A549 treated with Mapracorat at 1 μM for 4 hours (cell line): ENCODE measurements around the gene PACS2. TPM values are rescaled to one million over a fixed set of nuclear protein-coding genes. Genes with fewer than 3 reads are reported as not detected.

Source experiments
- total RNA-seq: library from RNA; stranded (reverse); fragments of 200-300 nt; extraction: Qiagen RNA extraction; gene quantifications from 5 replicates; pipeline ENCODE4 v1.2.3, GENCODE V29; 2022

The PACS2 gene
- total RNA-seq = 18.1 to 28.8 TPM (median 27.3 TPM) in 5 replicates

DNA sequence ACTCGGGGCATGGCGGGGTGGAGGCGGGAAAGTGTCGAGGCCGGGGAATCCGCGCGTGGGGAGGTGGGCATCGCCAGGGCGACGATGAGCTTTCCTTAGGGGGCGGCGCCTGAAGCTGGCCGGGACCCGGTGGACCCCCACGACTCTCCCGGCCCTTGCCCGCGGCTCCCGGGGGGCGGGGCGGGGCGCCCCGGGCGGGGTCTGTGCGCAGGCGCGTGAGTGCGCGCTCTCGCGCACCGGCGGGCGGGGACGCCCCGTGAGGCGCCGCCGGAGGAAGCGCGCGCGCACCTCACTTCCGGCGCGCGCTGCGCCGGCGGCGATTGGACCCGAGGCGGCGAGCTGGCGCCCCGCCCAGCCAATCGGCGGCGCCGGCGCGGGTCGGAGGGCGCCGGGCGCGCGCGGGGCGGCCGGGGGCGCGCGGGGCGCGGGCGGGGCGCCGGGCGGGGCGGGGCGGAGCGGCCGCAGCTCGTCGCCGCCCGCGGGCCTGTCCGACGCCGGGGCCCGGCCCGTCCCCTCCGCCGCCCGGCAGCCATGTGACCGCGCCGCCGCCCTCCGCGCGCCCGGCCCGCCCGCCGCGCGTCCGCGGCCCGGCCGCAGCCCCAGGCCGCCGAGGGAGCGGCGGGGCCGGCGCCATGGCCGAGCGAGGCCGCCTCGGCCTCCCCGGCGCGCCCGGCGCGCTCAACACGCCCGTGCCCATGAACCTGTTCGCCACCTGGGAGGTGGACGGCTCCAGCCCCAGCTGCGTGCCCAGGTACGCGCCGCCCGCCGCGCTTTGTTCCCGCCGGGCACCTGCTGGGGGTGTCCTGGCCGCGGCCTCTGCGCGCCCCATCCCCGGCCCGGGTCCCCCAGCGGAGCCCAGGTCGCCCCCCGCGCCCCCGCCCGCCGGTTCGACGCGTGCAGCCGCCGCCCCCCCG, at the start of gene PACS2:
PACS2 (plus strand) TSS at position 462 of the 914 bp plus-strand sequence; CDS start at position 633, 171 bp downstream.

DNA sequence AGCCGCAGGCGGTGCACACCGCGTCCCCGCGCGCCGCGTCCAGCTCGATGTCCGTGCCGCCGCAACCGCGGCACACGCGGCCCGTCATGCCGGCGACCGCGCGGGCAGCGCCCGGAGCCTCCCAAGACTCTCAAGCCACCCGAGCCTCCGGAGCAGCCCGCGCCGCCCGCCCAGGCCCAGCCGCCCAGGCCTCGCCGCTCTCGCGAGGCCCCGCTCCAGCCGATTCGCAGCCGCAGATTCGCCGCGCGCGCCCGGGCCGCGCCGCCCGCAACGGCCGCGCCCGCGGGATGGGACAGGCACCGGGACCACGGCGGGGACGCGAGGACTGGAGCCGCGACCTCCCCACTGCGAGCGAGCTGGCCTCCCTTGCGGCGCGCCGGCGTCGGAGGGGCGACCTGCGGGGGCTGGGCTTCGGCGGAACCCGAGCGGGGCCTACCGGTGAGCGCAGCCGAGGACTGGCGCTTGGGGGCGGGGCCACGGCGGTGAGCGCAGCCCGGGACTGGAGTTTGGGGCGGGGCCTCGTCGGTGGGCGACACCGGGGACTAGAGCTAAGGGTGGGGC, 13.9 kb upstream of the PACS2 start, which contains the start of gene BRF1:
BRF1 (minus strand) TSS at position 460 of the 561 bp plus-strand sequence; CDS start at position 88, 372 bp downstream.

DNA sequence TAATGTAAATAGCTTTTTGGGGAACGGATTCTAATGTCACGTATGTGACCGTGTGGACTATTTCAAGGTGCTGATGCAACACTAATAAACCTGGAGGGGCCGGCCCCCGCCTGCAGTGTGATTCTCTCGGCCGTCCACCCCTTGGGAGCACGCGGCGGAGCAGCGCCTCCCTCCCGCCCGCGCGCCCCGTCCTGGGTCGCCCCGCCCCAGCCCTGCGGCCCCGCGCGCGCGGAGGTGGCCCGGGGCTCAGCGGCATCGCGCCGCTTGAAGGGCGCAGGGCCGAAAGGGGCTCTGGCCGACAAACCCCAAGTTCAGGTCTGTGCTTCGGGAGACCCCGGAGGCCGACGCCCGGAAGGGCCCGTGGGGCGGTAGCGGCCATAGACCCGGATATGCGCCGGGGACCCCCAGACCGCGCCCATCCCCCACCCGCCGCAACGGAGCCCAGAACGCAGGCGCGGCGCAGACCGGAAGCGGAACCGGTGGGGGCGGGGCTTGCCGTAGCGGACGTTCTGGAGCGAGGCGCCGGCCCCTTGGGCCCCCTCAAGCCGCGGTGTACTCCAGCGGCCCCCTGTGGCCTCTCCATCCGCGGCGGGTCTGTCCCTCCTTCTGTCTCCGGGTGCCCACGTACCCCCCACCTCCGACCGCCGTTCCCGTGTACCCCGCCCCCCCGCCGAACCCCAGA, 83.6 kb downstream of the PACS2 start, which contains the start of gene TEX22:
TEX22 (plus strand) TSS at position 495 of the 682 bp plus-strand sequence. CDS start 803 bp downstream, outside the sequence.

DNA sequence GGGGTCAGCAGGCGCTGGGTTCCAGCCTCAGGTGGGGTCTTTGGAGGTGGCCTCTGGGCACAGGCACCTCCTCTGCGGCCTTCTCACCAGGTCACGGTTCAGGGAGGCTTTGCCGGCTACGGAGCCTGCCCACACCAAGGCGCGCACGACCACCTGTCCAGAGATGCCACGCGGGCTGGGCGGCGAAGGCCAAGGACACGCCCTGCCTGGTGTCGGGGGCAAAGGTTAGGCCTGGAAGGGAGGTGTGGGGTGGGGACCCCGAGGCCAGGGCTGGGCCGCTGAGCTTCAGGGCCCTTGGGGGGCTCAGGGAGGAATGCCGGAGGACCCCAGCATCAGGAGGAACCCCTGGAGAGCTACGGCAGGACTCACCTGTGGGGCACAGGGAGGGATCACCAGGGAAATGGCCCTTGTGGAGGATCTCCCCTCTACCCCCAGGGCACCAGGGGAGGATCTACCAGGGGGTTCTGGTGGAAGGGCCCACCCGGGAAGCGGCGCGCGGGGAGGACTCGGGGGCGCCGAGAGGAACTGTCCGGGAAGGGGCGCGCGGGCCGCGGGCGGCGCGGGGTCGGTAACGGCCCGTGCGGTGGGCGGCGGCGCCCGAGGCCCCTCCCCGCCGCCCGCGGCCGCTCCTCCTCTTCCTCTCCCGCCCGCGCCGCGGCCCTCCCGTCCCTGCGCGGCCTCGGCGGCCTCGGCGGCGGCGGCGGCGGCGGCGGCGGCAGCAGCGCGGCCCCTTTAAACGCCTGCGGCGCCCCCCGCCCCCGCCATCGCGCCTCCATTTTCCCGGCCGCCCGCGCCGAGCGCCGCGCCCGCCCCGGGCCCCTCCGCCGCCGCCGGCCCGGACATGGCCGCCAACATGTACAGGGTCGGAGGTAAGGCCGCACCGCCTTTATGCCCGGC, 104.9 kb downstream of the PACS2 start, which contains the start of gene MTA1:
MTA1 (plus strand) TSS at position 633 of the 897 bp plus-strand sequence; CDS start at position 842, 209 bp downstream.

Other genes starting within 250 kb of the PACS2 start
- gene GPR132, start 249.3 kb upstream of the PACS2 start, total RNA-seq = 0.40 to 0.70 TPM (median 0.56 TPM) in 5 replicates
- 18.3 to 28.4 TPM (median 26.8 TPM) in 5 replicates for gene JAG2, start 146.0 kb upstream of the PACS2 start, total RNA-seq
- 23.7 to 50.5 TPM (median 41.5 TPM) in 5 replicates for gene NUDT14, start 133.4 kb upstream of the PACS2 start, total RNA-seq
- gene BTBD6, start 66.2 kb upstream of the PACS2 start, total RNA-seq = 29.1 to 47.9 TPM (median 41.7 TPM) in 5 replicates
- 23.3 to 30.1 TPM (median 28.2 TPM) in 5 replicates for gene BRF1, start 13.7 kb upstream of the PACS2 start, total RNA-seq
- 0.13 to 0.53 TPM (median 0.16 TPM) in 5 replicates for gene TEX22, start 83.8 kb downstream of the PACS2 start, total RNA-seq
- 55.7 to 86.3 TPM (median 79.1 TPM) in 5 replicates for gene MTA1, start 105.1 kb downstream of the PACS2 start, total RNA-seq
- gene CRIP2, start 160.1 kb downstream of the PACS2 start, total RNA-seq = 112 to 211 TPM (median 199 TPM) in 5 replicates
- 1,786 to 1,947 TPM (median 1,895 TPM) in 5 replicates for gene CRIP1, start 172.1 kb downstream of the PACS2 start, total RNA-seq
- 29.4 to 53.0 TPM (median 43.2 TPM) in 5 replicates for gene TEDC1, start 176.5 kb downstream of the PACS2 start, total RNA-seq
- gene TMEM121, start 211.8 kb downstream of the PACS2 start, total RNA-seq = 4.7 to 10.8 TPM (median 8.4 TPM) in 5 replicates